Glutamatergic neuron (in vitro differentiated cells): Measurements from ENCODE around the gene RASA3. TPM values are rescaled to one million over a fixed set of nuclear protein-coding genes. Genes with fewer than 3 reads are reported as not detected.

Experiments
- DNase-seq: peaks from one replicate; pipeline ENCODE4 v3.0.0; 2022
- H3K27ac Mint-ChIP-seq: one replicate; pipeline ENCODE4 v1.8.0; 2020; ENCODE audit warnings: mild to moderate bottlenecking, mixed read lengths, inconsistent platforms; ENCODE audit not compliant: unreplicated experiment
- H3K27me3 Mint-ChIP-seq: one replicate; pipeline ENCODE4 v1.8.0; 2020; ENCODE audit warnings: mild to moderate bottlenecking, moderate library complexity, mixed read lengths, inconsistent platforms; ENCODE audit not compliant: unreplicated experiment
- H3K36me3 Mint-ChIP-seq: one replicate; pipeline ENCODE4 v1.8.0; 2020; ENCODE audit warnings: mild to moderate bottlenecking, mixed read lengths, inconsistent platforms; ENCODE audit not compliant: unreplicated experiment
- H3K4me1 Mint-ChIP-seq: one replicate; pipeline ENCODE4 v1.8.0; 2020; ENCODE audit warnings: mild to moderate bottlenecking, low read depth, mixed read lengths, inconsistent platforms; ENCODE audit not compliant: unreplicated experiment
- H3K4me3 Mint-ChIP-seq: one replicate; pipeline ENCODE4 v1.8.0; 2020; ENCODE audit warnings: mild to moderate bottlenecking, mixed read lengths, inconsistent platforms; ENCODE audit not compliant: unreplicated experiment
- H3K9me3 Mint-ChIP-seq: one replicate; pipeline ENCODE4 v1.8.0; 2020; ENCODE audit warnings: mild to moderate bottlenecking, moderate library complexity, mixed read lengths, inconsistent platforms; ENCODE audit not compliant: unreplicated experiment
- CTCF ChIP-seq: fragments of 200-600 bp; sonication (generic); IDR thresholded peaks from one replicate; pipeline ENCODE4 v1.5.0; 2021; ENCODE audit not compliant: partially characterized antibody, unreplicated experiment
- total RNA-seq: library from RNA; stranded (reverse); fragmentation: NEBNext Ultra II Directional; extraction: Animal tissue kit (Norgen Biotek cat#: 25700); gene quantifications from one replicate; pipeline ENCODE4 v1.2.1, GENCODE V29; 2021; ENCODE audit not compliant: unreplicated experiment

RASA3 gene
- total RNA-seq, 1 donor from 2014 or later = 15.2 TPM

GRCh38 chr13:114063545-114064449 is 68.6 kb downstream of the RASA3 start:
- Mint-ChIP-seq H3K27ac (peak overlapping the region; percentile 94), H3K36me3 (no peaks in the 10 kb centered on the region), H3K27me3 (peaks cover 21% of the 10 kb centered on the region), H3K4me3 (peak overlapping the region; percentile 63), H3K9me3 (peaks cover 14% of the 10 kb centered on the region), H3K4me1 (peaks cover 18% of the 10 kb centered on the region)
- no peak for TF ChIP-seq CTCF
- no peak for DNase-seq

GRCh38 chr13:114062754-114063153 is 69.7 kb downstream of the RASA3 start:
- Mint-ChIP-seq H3K36me3 (no peaks in the 10 kb centered on the region), H3K9me3 (peaks cover 18% of the 10 kb centered on the region)

GRCh38 chr13:114062341-114062740 is 70.1 kb downstream of the RASA3 start:
- Mint-ChIP-seq H3K4me1 (peaks cover 16% of the 10 kb centered on the region), H3K4me3 (no peak overlapping the region), H3K36me3 (no peaks in the 10 kb centered on the region), H3K27ac (no peak overlapping the region), H3K9me3 (peaks cover 15% of the 10 kb centered on the region), H3K27me3 (peaks cover 20% of the 10 kb centered on the region)
- no peak for TF ChIP-seq CTCF
- no peak for DNase-seq

More at GRCh38 chr13:114062754-114063153, 69.7 kb downstream of the RASA3 start:
- no peak for DNase-seq
- H3K4me1 Mint-ChIP-seq = peaks cover 16% of the 10 kb centered on the region
- H3K4me3 Mint-ChIP-seq = no peak overlapping the region
- peaks cover 21% of the 10 kb centered on the region for H3K27me3 Mint-ChIP-seq
- no peak for TF ChIP-seq CTCF
- H3K27ac Mint-ChIP-seq = no peak overlapping the region

GRCh38 chr13:114061744-114062143 is 70.7 kb downstream of the RASA3 start:
- no peak overlapping the region for H3K4me3 Mint-ChIP-seq
- DNase-seq = no peak
- TF ChIP-seq CTCF = no peak
- H3K36me3 Mint-ChIP-seq = no peaks in the 10 kb centered on the region
- no peak overlapping the region for H3K27ac Mint-ChIP-seq
- peaks cover 20% of the 10 kb centered on the region for H3K27me3 Mint-ChIP-seq
- H3K9me3 Mint-ChIP-seq = peaks cover 14% of the 10 kb centered on the region
- peaks cover 16% of the 10 kb centered on the region for H3K4me1 Mint-ChIP-seq

- H3K9me3 Mint-ChIP-seq = peaks cover 14% of the 10 kb centered on the region
- peaks cover 17% of the 10 kb centered on the region for H3K4me1 Mint-ChIP-seq
- no peak for TF ChIP-seq CTCF
- DNase-seq = no peak
- peaks cover 20% of the 10 kb centered on the region for H3K27me3 Mint-ChIP-seq
- no peak overlapping the region for H3K27ac Mint-ChIP-seq
- no peaks in the 10 kb centered on the region for H3K36me3 Mint-ChIP-seq
- H3K4me3 Mint-ChIP-seq = no peak overlapping the region
These were observed 71.4 kb downstream of the RASA3 start for GRCh38 chr13:114061047-114061446.
